Prostate gland (tissue), 2 donors: ENCODE data around the gene ZNF585A.
"Not testable (repeated sequence)": the region's sequence is repeated elsewhere in the genome, so short reads cannot be mapped to it uniquely, and the experiment has no call there.

Source experiments
- POLR2A ChIP-seq: fragments of 450-650 bp; IDR thresholded peaks from one replicate; pipeline ENCODE4 v1.6.1; 2016; ENCODE audit warnings: antibody characterized with exemption, mild to moderate bottlenecking
- TF ChIP-seq, protein P1 (sequence below), 4 experiments: fragments of 200-600 bp in 2 of 4; fragments of 450-650 bp in 2 of 4; sonication (generic) in 2 of 4; IDR thresholded peaks; 1 replicate in 3 of 4; 2 replicates in 1 of 4; pipeline ENCODE4 v1.5.1; 2016 to 2019; ENCODE audit warnings: antibody characterized with exemption in 4 of 4, mild to moderate bottlenecking in 2 of 4, moderate library complexity in 2 of 4

DNA sequence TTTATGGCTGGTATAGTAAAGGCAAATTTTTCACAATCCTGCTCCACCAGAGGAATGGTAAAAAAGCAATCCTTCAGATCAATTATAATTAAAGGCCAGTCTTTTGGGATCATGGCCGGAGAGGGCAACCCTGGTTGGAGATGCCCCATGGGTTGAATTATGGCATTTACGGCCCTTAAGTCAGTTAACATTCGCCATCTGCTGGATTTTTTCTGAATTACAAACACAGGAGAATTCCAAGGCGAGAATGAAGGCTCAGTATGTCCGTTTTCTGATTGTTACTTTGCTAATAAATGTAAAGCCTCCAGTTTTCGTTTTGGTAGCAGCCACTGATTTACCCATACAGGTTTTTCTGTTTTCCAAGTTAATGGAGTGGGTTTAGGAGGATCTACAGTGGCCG is 60.7 kb downstream of the ZNF585A start:
- TF ChIP-seq POLR2A = not testable (repeated sequence)
- TF ChIP-seq, protein P1, sequence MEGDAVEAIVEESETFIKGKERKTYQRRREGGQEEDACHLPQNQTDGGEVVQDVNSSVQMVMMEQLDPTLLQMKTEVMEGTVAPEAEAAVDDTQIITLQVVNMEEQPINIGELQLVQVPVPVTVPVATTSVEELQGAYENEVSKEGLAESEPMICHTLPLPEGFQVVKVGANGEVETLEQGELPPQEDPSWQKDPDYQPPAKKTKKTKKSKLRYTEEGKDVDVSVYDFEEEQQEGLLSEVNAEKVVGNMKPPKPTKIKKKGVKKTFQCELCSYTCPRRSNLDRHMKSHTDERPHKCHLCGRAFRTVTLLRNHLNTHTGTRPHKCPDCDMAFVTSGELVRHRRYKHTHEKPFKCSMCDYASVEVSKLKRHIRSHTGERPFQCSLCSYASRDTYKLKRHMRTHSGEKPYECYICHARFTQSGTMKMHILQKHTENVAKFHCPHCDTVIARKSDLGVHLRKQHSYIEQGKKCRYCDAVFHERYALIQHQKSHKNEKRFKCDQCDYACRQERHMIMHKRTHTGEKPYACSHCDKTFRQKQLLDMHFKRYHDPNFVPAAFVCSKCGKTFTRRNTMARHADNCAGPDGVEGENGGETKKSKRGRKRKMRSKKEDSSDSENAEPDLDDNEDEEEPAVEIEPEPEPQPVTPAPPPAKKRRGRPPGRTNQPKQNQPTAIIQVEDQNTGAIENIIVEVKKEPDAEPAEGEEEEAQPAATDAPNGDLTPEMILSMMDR (IDR thresholded peaks at IDR 0.05) = not testable (repeated sequence)
